ENCODE results near the gene FOXM1.

DNA sequence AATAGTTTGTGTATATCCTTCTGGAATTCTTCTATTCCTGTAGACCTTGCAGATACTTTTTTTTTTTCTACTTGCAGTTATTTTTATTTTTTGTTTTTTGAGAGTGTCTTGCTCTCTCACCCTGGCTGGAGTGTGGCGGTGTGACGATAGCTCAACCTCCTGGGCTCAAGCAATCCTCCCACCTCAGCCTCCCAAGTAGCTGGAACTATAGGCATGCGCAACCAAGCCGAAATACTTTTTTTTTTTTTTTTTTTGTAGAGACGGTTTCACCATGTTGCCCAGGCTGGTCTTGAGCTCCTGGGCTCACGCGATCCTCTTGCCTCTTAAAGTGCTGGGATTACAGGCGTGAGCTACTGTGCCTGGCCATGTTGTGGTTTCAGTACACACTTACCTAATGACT is 23.7 kb upstream of the FOXM1 start:
- TF ChIP-seq, protein P1, sequence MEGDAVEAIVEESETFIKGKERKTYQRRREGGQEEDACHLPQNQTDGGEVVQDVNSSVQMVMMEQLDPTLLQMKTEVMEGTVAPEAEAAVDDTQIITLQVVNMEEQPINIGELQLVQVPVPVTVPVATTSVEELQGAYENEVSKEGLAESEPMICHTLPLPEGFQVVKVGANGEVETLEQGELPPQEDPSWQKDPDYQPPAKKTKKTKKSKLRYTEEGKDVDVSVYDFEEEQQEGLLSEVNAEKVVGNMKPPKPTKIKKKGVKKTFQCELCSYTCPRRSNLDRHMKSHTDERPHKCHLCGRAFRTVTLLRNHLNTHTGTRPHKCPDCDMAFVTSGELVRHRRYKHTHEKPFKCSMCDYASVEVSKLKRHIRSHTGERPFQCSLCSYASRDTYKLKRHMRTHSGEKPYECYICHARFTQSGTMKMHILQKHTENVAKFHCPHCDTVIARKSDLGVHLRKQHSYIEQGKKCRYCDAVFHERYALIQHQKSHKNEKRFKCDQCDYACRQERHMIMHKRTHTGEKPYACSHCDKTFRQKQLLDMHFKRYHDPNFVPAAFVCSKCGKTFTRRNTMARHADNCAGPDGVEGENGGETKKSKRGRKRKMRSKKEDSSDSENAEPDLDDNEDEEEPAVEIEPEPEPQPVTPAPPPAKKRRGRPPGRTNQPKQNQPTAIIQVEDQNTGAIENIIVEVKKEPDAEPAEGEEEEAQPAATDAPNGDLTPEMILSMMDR (IDR thresholded peaks at IDR 0.05) = no peak
- no peak for TF ChIP-seq ZFX (IDR thresholded peaks at IDR 0.05; ENCODE audit: borderline replicate concordance)
